ENCODE results near the gene PRDM2. TPM values are rescaled to one million over a fixed set of nuclear protein-coding genes. Genes with fewer than 3 reads are reported as not detected.
A peak's percentile ranks its signal among the peaks of the same experiment; 100 is the strongest.

PRDM2 gene
- total RNA-seq, 3 donors from 2014 or later (not counting 1 experiment from before 2014, with no cell fraction given), result 168 to 193 (median 184) TPM

DNA sequence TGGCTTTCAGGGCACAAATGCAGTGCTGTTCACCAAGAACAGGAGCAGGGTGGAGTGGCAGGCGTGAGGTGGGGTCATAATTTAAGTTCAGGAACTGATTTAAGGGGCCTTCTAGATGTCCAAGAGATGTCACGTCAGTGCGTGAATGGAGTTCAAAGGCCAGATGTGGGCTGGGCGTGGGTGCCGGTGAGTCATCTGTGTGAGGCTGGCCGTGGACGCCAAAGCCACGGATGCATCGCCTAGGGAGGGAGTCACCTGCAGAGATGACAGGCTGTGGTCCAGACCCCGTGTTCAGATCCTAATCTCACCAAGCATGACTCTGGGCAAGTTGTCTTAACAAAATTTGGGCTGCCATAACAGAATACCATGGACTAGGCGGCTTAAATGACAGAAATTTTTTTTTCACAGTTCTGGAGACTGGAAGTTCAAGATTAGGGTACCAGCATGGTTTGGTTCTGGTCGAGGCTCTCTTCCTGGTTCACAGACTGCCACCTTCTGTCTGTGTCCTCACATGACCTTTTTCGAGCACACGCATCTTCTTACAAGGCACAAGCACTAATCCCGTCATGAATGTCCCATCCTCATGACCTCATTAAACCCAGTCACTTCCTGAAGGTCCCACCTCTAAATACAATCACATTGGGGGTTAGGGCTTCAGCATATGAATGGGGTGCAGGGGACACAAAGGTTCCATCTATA, 109.6 kb downstream of the PRDM2 start:
- WGBS (ENCODE audit: insufficient coverage), result 54% methylated on average over 14 of the region's 15 CpGs
- no peaks in the 10 kb centered on the region for H3K36me3 ChIP-seq (ENCODE audit: control insufficient read depth, insufficient read depth, low read length)
- no peak overlapping the region for H3K27ac ChIP-seq (ENCODE audit: low read length)
- intact Hi-C loops (cut with micrococcal nuclease), result no loop called here
- TF ChIP-seq, protein P1, sequence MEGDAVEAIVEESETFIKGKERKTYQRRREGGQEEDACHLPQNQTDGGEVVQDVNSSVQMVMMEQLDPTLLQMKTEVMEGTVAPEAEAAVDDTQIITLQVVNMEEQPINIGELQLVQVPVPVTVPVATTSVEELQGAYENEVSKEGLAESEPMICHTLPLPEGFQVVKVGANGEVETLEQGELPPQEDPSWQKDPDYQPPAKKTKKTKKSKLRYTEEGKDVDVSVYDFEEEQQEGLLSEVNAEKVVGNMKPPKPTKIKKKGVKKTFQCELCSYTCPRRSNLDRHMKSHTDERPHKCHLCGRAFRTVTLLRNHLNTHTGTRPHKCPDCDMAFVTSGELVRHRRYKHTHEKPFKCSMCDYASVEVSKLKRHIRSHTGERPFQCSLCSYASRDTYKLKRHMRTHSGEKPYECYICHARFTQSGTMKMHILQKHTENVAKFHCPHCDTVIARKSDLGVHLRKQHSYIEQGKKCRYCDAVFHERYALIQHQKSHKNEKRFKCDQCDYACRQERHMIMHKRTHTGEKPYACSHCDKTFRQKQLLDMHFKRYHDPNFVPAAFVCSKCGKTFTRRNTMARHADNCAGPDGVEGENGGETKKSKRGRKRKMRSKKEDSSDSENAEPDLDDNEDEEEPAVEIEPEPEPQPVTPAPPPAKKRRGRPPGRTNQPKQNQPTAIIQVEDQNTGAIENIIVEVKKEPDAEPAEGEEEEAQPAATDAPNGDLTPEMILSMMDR (IDR thresholded peaks at IDR 0.05), result no peak
- H3K27ac Mint-ChIP-seq, result peak overlapping the region; percentile 66 to 87
- H3K9me3 ChIP-seq (ENCODE audit: control insufficient read depth, insufficient read depth, low read length), result no peaks in the 10 kb centered on the region
- H3K9me3 Mint-ChIP-seq, result no peaks in the 10 kb centered on the region
- H3K27me3 Mint-ChIP-seq (ENCODE audit: low read depth in 2 of 2), result no peaks in the 10 kb centered on the region
- H3K4me1 ChIP-seq (ENCODE audit: control insufficient read depth, insufficient read depth, low read length), result peaks cover 20% of the 10 kb centered on the region
- DNase-seq (peak; percentile 34 to 37), ATAC-seq (peak in 2 of 3 donors; percentile 70 to 81)
- no peak overlapping the region for H3K4me3 ChIP-seq (ENCODE audit: low read length)
- no peaks in the 10 kb centered on the region for H3K36me3 Mint-ChIP-seq
- peaks cover 63 to 74% of the 10 kb centered on the region in 2 donors for H3K4me1 Mint-ChIP-seq
- no peak overlapping the region for H3K4me3 Mint-ChIP-seq
- no peaks in the 10 kb centered on the region for H3K27me3 ChIP-seq (ENCODE audit: control insufficient read depth, insufficient read depth, low read length)

DNA sequence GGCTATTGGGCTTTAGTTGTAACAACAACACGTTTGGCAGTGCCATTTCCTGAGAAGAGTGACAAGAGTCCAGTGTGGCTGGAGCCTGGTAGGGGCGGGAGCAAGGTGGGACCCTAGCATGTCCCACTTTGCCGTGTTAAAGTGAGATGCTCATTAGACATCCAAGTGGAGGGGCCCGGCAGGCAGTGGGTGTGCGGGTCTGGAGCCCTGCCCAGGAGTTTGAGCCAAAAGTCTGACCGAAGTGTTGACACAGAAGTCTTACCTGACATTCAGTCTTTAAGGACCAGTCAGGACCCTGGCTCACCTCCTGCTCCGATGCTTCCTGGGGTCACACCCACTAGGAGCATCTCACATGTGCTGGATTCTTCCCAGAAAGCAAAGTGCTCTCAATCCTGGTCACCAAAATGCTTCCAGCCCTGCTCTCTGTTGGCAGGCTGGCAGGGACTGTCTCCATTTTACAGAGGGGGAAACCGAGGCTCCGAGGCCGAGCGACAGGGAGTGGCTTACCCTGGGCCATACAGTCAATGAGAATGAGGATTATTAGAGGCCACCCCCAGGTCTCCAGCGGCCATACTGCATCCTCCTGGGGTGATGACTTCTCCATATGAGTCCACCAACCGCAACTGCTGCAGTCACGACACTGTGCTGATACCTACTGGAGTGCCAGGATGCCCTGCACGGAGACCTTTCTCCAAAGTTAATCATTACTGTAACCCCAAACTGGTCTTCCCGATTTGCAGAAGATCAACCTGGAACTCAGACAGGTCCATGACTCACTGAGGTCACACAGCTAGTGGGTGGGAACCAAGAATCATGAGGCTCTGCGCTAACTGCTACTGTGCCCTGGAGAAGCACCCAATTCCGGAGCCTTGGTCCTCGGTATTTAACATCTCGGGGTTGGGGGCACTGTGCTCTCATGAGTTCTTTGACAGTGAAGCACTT, 112.7 kb downstream of the PRDM2 start:
- Mint-ChIP-seq H3K9me3 (no peaks in the 10 kb centered on the region), H3K36me3 (no peaks in the 10 kb centered on the region), H3K27me3 (ENCODE audit: low read depth in 2 of 2) (no peaks in the 10 kb centered on the region), H3K4me1 (peaks cover 41 to 60% of the 10 kb centered on the region in 2 donors), H3K4me3 (no peak overlapping the region), H3K27ac (peak overlapping the region in 1 of 2 donors; percentile 84)
- peaks cover 6% of the 10 kb centered on the region for H3K36me3 ChIP-seq (ENCODE audit: control insufficient read depth, insufficient read depth, low read length)
- H3K4me1 ChIP-seq (ENCODE audit: control insufficient read depth, insufficient read depth, low read length), result peaks cover 20% of the 10 kb centered on the region
- no peaks in the 10 kb centered on the region for H3K27me3 ChIP-seq (ENCODE audit: control insufficient read depth, insufficient read depth, low read length)
- DNase-seq (no peak), ATAC-seq (no peak)
- H3K4me3 ChIP-seq (ENCODE audit: low read length), result no peak overlapping the region
- H3K27ac ChIP-seq (ENCODE audit: low read length), result no peak overlapping the region
- TF ChIP-seq, protein P1 (IDR thresholded peaks at IDR 0.05), result no peak
- H3K9me3 ChIP-seq (ENCODE audit: control insufficient read depth, insufficient read depth, low read length), result no peaks in the 10 kb centered on the region
- 92% methylated on average over 20 of the region's 20 CpGs for WGBS (ENCODE audit: insufficient coverage)
- intact Hi-C loops (cut with micrococcal nuclease), result no loop called here

DNA sequence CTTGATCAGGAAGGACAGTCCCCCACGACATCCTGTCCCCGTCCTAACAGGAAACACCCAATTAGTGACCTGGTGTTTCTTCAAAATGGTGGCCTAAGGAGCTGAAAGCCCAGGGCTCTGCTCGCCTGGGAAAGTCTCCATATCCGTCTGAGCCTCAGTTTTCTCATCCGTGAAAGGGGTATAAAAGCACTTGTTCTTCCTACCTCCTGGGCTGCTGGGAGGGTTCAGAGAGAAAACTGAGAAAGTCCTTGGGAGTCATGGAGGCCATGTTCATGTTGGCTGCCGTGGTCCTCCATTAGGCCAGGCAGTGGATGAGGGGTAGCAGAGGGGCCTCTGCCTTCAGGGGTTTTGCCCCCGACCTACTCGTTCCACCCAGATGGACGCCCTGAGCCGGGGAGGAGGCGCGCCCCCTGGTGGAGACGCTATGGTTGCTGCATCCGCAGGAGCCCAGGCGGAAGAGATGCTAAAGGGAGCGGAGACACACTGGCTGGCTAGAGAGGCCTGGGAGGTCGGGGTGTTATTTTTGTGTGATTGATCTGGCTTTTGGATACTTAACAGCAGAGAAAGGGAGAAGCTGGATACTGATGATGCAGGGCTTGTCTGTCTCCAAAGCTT, 113.5 kb downstream of the PRDM2 start:
- 61% methylated on average over 17 of the region's 17 CpGs for WGBS (ENCODE audit: insufficient coverage)
- Histone ChIP-seq H3K4me1 (ENCODE audit: control insufficient read depth, insufficient read depth, low read length) (peaks cover 20% of the 10 kb centered on the region), H3K27me3 (ENCODE audit: control insufficient read depth, insufficient read depth, low read length) (no peaks in the 10 kb centered on the region), H3K36me3 (ENCODE audit: control insufficient read depth, insufficient read depth, low read length) (peaks cover 6% of the 10 kb centered on the region), H3K27ac (ENCODE audit: low read length) (no peak overlapping the region), H3K9me3 (ENCODE audit: control insufficient read depth, insufficient read depth, low read length) (no peaks in the 10 kb centered on the region), H3K4me3 (ENCODE audit: low read length) (no peak overlapping the region)
- intact Hi-C loops (cut with micrococcal nuclease), result no loop called here
- Mint-ChIP-seq H3K4me3 (no peak overlapping the region), H3K36me3 (no peaks in the 10 kb centered on the region), H3K4me1 (peaks cover 39 to 58% of the 10 kb centered on the region in 2 donors), H3K9me3 (no peaks in the 10 kb centered on the region), H3K27me3 (ENCODE audit: low read depth in 2 of 2) (no peaks in the 10 kb centered on the region), H3K27ac (peak overlapping the region in 1 of 2 donors; percentile 84)
- TF ChIP-seq, protein P1 (IDR thresholded peaks at IDR 0.05), result peak; percentile 53
- DNase-seq (peak; percentile 46 to 70), ATAC-seq (peak; percentile 28 to 56 (median 56))
